ENCODE results near the gene DNAAF3.
"Not testable (repeated sequence)": the region's sequence is repeated elsewhere in the genome, so short reads cannot be mapped to it uniquely, and the experiment has no call there.

DNAAF3 gene

DNA sequence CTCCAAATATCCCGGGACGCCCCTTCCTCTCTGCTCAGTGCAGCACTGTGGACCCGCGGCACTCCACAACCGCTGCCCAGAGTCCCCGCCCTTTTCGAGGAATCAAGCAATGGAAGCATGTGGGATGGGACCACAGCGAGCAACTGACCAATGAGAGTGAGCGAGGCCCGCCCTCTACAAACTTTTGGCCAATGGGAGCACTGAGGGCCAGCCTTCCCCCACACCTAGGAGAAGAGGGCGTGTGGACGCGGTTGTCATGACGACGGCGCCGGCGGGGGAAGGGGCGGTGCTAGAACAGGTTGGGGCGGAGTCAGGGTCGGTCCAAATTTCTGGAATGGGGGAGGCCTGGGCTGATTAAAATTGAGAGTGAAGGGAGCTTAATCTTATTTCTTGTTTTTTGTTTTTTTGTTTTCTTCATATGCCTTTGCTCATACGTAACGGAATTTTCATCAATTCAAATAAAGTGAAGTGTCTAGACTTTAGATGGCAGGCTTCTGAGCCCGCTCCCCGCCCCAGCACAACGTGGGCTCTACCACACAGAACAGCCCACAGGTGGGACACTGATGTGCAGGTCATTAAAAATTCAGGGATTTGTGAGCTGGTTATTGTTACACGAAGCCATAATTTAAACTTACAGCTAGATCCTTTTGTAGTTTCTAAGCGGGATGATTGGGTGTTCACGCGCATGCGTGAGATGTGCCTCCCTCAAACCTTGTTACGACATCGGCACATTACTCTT lies at the start of gene DNAAF3:
Gene DNAAF3, minus strand, starts transcription at position 84 of the 739 bp plus-strand sequence. CDS start 200 bp downstream, outside the sequence.
- Histone ChIP-seq H3K9me3 (replicated peaks in 1 of 11) (no peaks in the 10 kb centered on the region), H3K9ac (peak within 1 kb of the TSS in 10 of 11 experiments; percentile 43 to 71 (median 60); a peak in 18 of 22 replicates), H3K4me2 (peak within 1 kb of the TSS; percentile 84 to 93 (median 90)), H3K36me3 (no peaks in the 10 kb centered on the region), H3K4me1 (peaks cover 0 to 18% (median 15%) of the 10 kb centered on the region in 10 experiments; a peak in 15 of 20 replicates), H3K4me3 (peak within 1 kb of the TSS; percentile 49 to 70 (median 62)), H4K20me1 (no peaks in the 10 kb centered on the region; a peak in 1 of 22 replicates), H3K27me3 (peaks cover 8 to 32% (median 20%) of the 10 kb centered on the region in 11 experiments), H3K27ac (peak within 1 kb of the TSS in 10 of 11 experiments; percentile 39 to 73 (median 62); a peak in 17 of 22 replicates)
- 0 out of 22 replicates have a peak, but pooled peaks of 1 of the 11 experiments have one; percentile 34 for TF ChIP-seq Cebpa-rat (IDR thresholded peaks at IDR 0.05)

DNA sequence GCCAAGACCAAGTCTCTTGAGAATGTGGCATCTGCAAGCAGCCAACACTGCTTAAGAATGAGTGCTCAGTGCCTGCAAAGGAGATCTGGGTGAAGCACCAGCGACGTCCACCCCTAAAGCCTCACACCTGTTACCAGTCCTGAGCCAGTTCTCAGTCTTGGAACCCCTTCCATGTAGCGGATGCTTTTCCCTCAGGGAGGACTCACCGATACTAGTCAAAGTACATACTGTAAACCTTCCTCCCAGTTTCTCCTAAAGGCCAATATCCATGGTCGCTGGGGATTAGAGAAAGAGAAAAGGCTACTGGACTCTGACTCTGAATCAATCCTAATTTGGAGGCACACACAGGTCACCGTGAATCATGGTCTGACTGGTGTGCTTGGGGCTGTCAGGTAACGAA lies 47.1 kb upstream of the DNAAF3 start:
- peaks cover 14 to 37% (median 24%) of the 10 kb centered on the region in 10 experiments for H3K4me1 ChIP-seq
- no peak overlapping the region for H3K4me2 ChIP-seq
- H3K9me3 ChIP-seq (replicated peaks in 1 of 11): peaks cover 19 to 30% (median 24%) of the 10 kb centered on the region in 11 experiments
- TF ChIP-seq Cebpa-rat (IDR thresholded peaks at IDR 0.05): no peak
- no peak overlapping the region for H3K27ac ChIP-seq
- H4K20me1 ChIP-seq: peaks cover 0 to 17% (median 9%) of the 10 kb centered on the region in 11 experiments; a peak in 8 of 22 replicates
- no peaks in the 10 kb centered on the region for H3K36me3 ChIP-seq
- no peak overlapping the region for H3K4me3 ChIP-seq
- H3K9ac ChIP-seq: no peak overlapping the region
- H3K27me3 ChIP-seq: no peaks in the 10 kb centered on the region; a peak in 1 of 22 replicates

DNA sequence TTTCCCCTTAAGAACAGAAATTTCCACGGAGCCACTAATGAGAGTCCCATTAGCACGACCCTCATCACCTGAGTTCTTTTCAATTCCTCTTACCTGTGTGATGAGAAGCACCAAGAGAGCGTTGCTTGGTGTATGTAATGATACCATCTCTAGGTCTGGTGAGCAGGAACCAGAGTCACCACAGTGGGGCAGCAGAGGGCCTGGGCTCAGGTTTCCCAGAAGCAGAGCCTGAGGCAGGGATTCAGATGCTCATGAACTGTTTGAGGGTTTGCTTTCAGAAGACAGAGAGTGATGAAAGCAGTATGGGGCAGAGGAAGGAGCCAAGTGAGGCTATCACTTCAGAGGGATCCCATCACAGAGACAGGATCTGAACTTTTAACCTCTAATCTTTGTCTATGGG lies 46.0 kb upstream of the DNAAF3 start:
- TF ChIP-seq Cebpa-rat (IDR thresholded peaks at IDR 0.05): no peak
- no peaks in the 10 kb centered on the region for H3K36me3 ChIP-seq
- no peaks in the 10 kb centered on the region; a peak in 1 of 22 replicates for H3K27me3 ChIP-seq
- peaks cover 0 to 12% (median 5%) of the 10 kb centered on the region in 11 experiments; a peak in 7 of 22 replicates for H4K20me1 ChIP-seq
- H3K27ac ChIP-seq: no peak overlapping the region
- H3K9ac ChIP-seq: no peak overlapping the region
- peaks cover 13 to 34% (median 21%) of the 10 kb centered on the region in 10 experiments for H3K4me1 ChIP-seq
- H3K9me3 ChIP-seq (replicated peaks in 1 of 11): peaks cover 19 to 30% (median 24%) of the 10 kb centered on the region in 11 experiments
- H3K4me3 ChIP-seq: no peak overlapping the region
- H3K4me2 ChIP-seq: no peak overlapping the region

DNA sequence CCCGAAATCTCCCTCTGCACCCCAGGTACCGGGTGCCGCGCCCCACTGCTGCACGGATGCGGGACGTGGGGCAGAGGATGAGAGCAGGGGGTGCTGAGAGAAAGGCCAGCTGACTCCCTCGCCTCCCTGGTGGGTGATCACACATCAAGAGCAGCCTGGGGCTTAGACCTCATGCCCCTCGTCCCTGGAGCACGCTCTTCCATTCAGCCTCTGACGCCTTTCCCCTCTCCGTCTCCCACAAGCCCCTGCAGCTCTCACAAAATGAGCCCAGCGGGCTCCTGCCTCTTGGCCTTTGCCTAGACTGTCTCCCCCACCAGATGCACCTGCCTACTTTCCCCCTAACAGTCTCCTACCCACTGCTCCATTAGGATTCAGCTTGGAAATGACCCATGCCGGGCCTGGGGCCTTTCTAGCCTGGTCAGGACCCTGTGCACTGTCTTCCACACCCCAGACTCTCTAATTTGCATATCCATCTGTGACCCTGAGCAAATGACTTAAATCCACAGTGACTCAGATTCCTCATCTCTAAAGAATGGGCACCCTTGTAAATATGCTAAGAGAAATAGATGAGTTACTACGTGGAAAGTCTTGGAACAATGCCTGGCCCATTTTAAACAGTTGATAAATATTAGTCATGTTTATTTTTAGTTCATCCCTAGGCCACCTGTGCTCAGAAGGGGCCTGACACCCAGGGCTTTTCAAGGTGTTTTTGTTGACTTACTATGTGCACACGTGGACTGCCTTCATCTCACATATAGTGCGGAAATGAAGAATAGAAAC lies 43.5 kb upstream of the DNAAF3 start:
- Histone ChIP-seq H3K4me1 (peaks cover 6 to 29% (median 14%) of the 10 kb centered on the region in 10 experiments; a peak in 19 of 20 replicates), H3K9ac (no peak overlapping the region), H3K27ac (no peak overlapping the region), H3K27me3 (no peaks in the 10 kb centered on the region; a peak in 1 of 22 replicates), H4K20me1 (no peaks in the 10 kb centered on the region), H3K4me3 (no peak overlapping the region), H3K9me3 (replicated peaks in 1 of 11) (peaks cover 19 to 30% (median 24%) of the 10 kb centered on the region in 11 experiments), H3K36me3 (no peaks in the 10 kb centered on the region), H3K4me2 (peak overlapping the region in 5 of 11 experiments; percentile 14 to 68 (median 52); a peak in 5 of 22 replicates)
- TF ChIP-seq Cebpa-rat (IDR thresholded peaks at IDR 0.05): no peak

DNA sequence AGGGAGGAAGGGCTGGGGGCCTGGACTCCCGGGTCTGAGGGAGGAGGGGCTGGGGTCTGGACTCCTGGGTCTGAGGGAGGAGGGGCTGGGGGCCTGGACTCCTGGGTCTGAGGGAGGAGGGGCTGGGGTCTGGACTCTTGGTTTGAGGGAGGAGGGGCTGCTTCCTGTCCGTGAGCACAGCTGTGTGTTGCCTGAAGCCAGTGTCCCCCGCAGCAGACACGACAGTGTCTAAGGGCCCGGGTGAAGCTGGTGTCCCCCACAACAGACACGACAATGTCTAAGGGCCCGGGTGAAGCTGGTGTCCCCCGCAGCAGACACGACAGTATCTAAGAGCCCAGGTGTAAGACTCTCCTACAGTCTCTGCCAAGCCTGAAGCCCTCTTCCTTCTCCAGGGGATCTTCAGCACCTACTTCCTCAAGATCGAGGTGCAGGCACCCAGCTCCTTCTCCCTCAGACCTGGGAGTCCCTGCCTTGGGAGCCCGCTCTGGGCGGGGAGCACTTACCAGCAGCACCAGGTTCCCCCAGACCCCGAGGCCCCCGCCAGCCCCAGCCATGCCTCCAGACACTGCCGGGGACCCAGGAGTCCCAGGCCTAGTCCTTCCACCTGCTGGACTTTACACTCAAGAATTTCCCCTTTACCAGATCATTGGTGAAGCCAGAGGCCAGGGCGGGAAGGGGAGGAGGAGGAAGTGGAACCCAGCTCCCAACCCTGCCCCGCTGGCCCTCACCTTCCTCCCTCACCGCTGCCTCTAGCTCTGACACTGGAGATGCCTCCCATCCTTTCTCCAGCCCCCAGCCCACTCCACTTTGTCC lies 42.7 kb upstream of the DNAAF3 start, which contains the start of gene PTPRH:
Gene PTPRH, minus strand, starts transcription at position 622 of the 813 bp plus-strand sequence. Its CDS starts 68 bp downstream, at position 554.
- no peaks in the 10 kb centered on the region for H3K36me3 ChIP-seq
- no peaks in the 10 kb centered on the region; a peak in 1 of 22 replicates for H3K27me3 ChIP-seq
- no peaks in the 10 kb centered on the region for H4K20me1 ChIP-seq
- peaks cover 6 to 29% (median 14%) of the 10 kb centered on the region in 10 experiments; a peak in 19 of 20 replicates for H3K4me1 ChIP-seq
- no peak within 1 kb of the TSS for H3K4me3 ChIP-seq
- peaks cover 19 to 25% (median 23%) of the 10 kb centered on the region in 11 experiments for H3K9me3 ChIP-seq (replicated peaks in 1 of 11)
- H3K27ac ChIP-seq: no peak within 1 kb of the TSS
- peak within 1 kb of the TSS in 5 of 11 experiments; percentile 14 to 68 (median 52); a peak in 7 of 22 replicates for H3K4me2 ChIP-seq
- TF ChIP-seq Cebpa-rat (IDR thresholded peaks at IDR 0.05): no peak
- no peak within 1 kb of the TSS for H3K9ac ChIP-seq

DNA sequence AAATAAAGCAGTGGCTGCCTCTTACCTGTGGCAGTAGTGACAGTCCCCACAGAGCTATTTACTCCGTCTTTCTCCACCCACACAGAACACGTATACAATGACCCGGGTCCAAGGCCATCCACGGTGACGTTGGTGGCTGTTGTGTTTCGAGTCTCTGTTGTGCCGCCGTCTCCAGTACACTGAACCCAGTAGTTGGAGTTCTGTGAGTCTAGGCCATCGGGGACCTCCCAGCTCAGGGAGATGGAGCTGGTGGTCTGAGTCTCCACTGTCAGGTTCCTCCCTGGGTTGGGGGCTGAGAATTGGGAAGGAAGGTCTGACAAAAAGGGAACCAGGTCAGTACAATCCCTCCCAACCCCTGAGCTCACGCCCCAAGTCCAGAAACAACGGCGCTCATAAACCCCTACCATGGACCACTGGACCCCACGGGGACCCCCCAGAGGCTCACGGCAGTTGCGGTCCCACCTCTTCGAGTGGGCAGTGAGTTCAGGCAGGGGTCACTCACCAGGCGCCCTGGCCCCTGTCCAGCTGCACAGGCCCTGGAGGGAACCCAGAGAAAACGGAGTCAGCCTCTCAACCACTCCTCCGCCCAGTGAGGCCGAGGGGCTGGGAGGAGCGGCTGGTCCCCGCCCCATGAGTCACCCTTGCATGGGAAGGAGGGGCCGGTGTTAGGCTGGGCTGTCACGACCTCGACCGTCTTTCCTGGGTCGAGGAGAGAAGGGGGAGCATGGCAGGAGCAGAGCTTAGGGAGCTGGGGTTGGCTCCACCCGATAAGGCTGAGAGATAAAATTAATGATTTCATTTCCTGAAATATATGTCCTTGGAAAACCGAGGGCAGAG lies 40.5 kb upstream of the DNAAF3 start:
- Histone ChIP-seq H3K4me3 (peak overlapping the region in 2 of 10 experiments; percentile 28 to 40; a peak in 3 of 20 replicates), H3K9me3 (replicated peaks in 1 of 11) (peaks cover under 1 to 4% (median 2%) of the 10 kb centered on the region in 11 experiments; a peak in 18 of 22 replicates), H4K20me1 (no peaks in the 10 kb centered on the region), H3K9ac (peak overlapping the region in 4 of 11 experiments; percentile 17 to 49 (median 39); a peak in 4 of 22 replicates), H3K4me1 (peaks cover 7 to 29% (median 17%) of the 10 kb centered on the region in 10 experiments; a peak in 19 of 20 replicates), H3K36me3 (no peaks in the 10 kb centered on the region), H3K27me3 (no peaks in the 10 kb centered on the region; a peak in 1 of 22 replicates), H3K27ac (peak overlapping the region in 2 of 11 experiments; percentile 38 to 42; a peak in 3 of 22 replicates), H3K4me2 (peak overlapping the region; percentile 20 to 97 (median 61))
- TF ChIP-seq Cebpa-rat (IDR thresholded peaks at IDR 0.05): no peak

DNA sequence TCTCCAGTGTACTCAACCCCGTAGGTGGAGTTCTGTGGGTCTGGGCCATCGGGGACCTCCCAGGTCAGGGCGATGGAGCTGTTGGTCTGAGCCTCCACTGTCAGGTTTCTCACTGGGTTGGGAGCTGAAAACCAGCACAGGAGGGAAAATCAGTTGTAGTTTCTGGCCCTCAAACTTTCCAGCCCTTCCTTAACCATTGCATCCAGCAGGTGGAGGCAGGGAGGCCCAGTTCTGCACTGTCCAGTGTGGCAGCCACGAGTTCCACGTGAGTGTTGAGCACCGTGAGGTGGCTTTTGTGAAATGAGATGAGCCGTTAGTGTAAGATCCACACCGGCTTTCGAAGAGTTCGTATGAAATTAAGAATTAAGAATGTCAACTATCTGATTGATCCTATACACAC lies 35.8 kb upstream of the DNAAF3 start:
- H3K27me3 ChIP-seq: not testable (repeated sequence)

More for the DNA sequence above, 35.8 kb upstream of the DNAAF3 start:
- H4K20me1 ChIP-seq; H3K9ac ChIP-seq; H3K9me3 ChIP-seq (replicated peaks in 1 of 11); H3K4me2 ChIP-seq; H3K4me3 ChIP-seq; H3K27ac ChIP-seq; H3K36me3 ChIP-seq: not testable (repeated sequence)
- H3K4me1 ChIP-seq: peaks cover 6 to 13% (median 8%) of the 10 kb centered on the region in 10 experiments; a peak in 19 of 20 replicates

All from BLaER1 treated with 17β-estradiol and CSF1 and Interleukin-3, amounts not matched to agents 10 nM and 100 nM (cell line).